Vagina (tissue), 2 donors: ENCODE data around the gene NRBP1.

ENCODE experiments used
- CTCF ChIP-seq, 3 experiments: fragments of 450-650 bp in 2 of 3; fragments of 200-600 bp in 1 of 3; sonication (generic) in 1 of 3; IDR thresholded peaks; one replicate each; pipeline ENCODE4 v1.5.1; 2017 to 2019; ENCODE audit warnings: antibody characterized with exemption in 3 of 3, mild to moderate bottlenecking in 2 of 3, moderate library complexity in 2 of 3
- POLR2A ChIP-seq, 2 donors: fragments of 450-650 bp; IDR thresholded peaks; one replicate each; pipeline ENCODE4 v1.6.1; 2017; ENCODE audit warnings: antibody characterized with exemption in 2 of 2, mild to moderate bottlenecking in 2 of 2, moderate library complexity in 2 of 2
- POLR2AphosphoS5 ChIP-seq, 2 donors: sonication (generic); formaldehyde crosslinking; IDR thresholded peaks; one replicate each; pipeline ENCODE4 v1.9.0; 2017; ENCODE audit warnings: antibody characterized with exemption in 2 of 2, mild to moderate bottlenecking in 2 of 2, low read depth in 1 of 2; ENCODE audit not compliant: insufficient read depth in 1 of 2

- TF ChIP-seq CTCF (IDR thresholded peaks at IDR 0.05) (no peak), POLR2AphosphoS5 (IDR thresholded peaks at IDR 0.05; ENCODE audit: insufficient read depth in 1 of 2, low read depth in 1 of 2) (no peak), POLR2A (IDR thresholded peaks at IDR 0.05) (no peak)
Observed at GRCh38 chr2:27453968-27454367, 25.5 kb downstream of the NRBP1 start.
